Left colon (tissue), 2 donors: ENCODE measurements around the gene TCF12. TPM values are rescaled to one million over a fixed set of nuclear protein-coding genes. Genes with fewer than 3 reads are reported as not detected.
"Not testable (repeated sequence)": the region's sequence is repeated elsewhere in the genome, so short reads cannot be mapped to it uniquely, and the experiment has no call there.

Experiments used
- ATAC-seq: fragments of 200-7000 bp; cut with Tn5 transposase; one replicate; pipeline ENCODE4 v1.9.1; 2020; ENCODE audit warnings: mild to moderate bottlenecking, moderate library complexity
- DNase-seq, 2 donors: peaks; one replicate each; pipeline ENCODE4 v3.0.0-alpha.2; 2020
- intact Hi-C, 2 donors: fragments of 100-400 bp; cut with DNase I in 1 of 2; cut with micrococcal nuclease in 1 of 2; formaldehyde crosslinking; loops; one replicate each; pipeline versions ENCODE4 v1.11.2 to v1.14.0; 2022; cut with DNase I, micrococcal nuclease
- total RNA-seq, 2 donors: library from RNA; stranded (reverse); fragmentation: NEBNext Ultra II Directional; extraction: Animal tissue kit (Norgen Biotek cat#: 25700); gene quantifications; one replicate each; pipeline ENCODE4 v1.2.1, GENCODE V29; 2021
- donor health status: DM: no; HTN: no; CAD: no.
- donor health status: DM: yes; HTN: yes; CAD: no.

Gene TCF12
- total RNA-seq, 2 donors from 2014 or later: 80.5 to 82.8 TPM

DNA sequence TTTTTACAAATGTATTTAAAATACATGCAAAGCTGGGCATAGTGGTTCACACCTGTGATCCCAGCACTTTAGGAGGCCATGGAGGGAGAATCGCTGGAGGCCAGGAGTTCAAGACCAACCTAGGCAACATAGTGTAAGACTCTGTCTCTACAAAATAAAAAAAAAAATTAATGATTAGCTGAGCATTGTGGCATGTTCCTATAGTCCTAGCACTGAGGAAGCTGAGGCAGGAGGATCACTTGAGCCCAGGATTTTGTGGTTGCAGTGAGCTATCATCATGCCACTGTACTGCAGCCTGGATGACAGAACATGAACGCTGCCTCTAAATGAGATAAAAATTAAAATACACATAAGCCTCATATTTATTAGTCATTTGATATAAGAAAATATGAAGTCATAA lies 142.8 kb downstream of the TCF12 start:
- ATAC-seq: no peak
- intact Hi-C loops: no loop called here
- no peak for DNase-seq

- DNase-seq (no peak), ATAC-seq (no peak)
- intact Hi-C loops: no loop called here
Observed at GRCh38 chr15:57061696-57062095, 143.3 kb downstream of the TCF12 start.

DNA sequence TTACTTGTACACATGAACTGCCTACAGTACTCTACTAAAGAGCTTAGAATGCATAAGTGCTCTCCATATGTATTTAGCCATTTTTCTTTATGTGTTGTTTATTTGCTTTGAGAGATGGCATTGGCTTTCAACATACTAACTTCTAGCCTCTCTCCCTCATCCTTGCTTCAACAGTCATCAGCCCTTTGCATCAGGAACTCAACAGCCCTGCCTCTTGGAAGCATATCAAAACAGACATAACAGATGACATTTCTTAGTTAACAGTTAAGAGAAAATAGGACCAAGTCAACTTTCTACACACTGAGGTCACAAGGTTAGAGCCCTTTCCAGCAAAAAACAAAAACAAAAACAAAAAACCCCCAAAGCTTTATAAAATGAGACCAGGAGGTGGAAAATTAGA lies 145.6 kb downstream of the TCF12 start:
- intact Hi-C loops: no loop called here
- ATAC-seq (no peak), DNase-seq (no peak)

DNA sequence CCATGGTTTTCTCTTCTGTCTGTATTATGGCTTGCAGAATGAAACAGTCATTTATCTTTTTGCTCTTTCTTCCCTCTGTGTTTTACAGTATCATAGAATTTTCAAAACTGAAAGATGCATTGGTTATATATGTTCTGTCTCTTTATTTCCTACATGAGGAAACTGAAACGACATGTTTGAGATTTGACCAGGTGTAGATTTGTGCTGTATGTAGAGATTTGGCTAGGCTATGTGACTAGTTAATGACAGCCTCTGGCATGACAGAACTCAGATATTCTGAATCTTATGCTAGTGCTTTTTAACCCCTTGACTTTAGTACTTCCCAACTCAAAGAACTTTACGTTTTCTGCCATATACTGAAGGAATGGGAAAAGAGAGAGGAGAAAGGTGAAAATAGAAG lies 151.0 kb downstream of the TCF12 start:
- intact Hi-C loops: no loop called here
- ATAC-seq (no peak), DNase-seq (no peak)

DNA sequence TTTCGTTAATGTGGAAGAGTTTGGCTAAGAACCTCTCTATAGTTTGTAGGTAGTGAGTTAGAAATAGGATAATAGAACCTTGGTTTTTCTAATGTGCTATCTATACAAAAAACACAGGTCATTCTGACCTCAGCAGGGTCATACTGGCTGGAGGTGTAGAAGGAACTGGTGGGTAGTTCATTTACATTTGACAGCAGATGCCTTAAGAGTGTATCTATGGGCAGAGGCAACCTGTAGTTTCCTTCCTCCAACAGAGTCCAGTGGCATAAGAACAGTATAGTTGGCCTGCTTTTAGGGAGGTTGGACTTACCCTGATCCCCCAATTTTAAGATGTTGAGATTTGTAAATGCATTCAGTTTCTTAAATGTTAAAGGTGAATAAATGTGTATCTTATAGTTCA lies 152.2 kb downstream of the TCF12 start:
- ATAC-seq (no peak), DNase-seq (no peak)
- intact Hi-C loops: no loop called here

DNA sequence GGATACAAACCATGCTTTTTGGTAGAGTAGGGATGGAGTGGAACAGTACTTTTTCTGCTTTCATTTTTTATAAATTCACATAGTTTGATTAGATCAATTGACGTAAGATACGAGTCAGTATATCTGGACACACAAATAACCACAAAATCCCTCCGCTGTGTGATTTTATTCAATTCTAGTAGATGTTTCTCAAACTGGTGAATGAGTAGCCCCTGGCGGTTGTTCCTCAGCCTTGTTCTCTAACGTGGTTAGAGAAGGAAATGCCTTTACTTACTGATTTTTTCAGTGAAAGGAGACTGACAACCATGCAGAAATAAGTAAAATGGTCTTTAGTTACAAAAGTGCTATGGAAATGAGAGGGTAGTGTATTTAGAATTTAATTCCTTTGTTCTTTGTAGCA lies 161.0 kb downstream of the TCF12 start:
- intact Hi-C loops: no loop called here
- DNase-seq: no peak

DNA sequence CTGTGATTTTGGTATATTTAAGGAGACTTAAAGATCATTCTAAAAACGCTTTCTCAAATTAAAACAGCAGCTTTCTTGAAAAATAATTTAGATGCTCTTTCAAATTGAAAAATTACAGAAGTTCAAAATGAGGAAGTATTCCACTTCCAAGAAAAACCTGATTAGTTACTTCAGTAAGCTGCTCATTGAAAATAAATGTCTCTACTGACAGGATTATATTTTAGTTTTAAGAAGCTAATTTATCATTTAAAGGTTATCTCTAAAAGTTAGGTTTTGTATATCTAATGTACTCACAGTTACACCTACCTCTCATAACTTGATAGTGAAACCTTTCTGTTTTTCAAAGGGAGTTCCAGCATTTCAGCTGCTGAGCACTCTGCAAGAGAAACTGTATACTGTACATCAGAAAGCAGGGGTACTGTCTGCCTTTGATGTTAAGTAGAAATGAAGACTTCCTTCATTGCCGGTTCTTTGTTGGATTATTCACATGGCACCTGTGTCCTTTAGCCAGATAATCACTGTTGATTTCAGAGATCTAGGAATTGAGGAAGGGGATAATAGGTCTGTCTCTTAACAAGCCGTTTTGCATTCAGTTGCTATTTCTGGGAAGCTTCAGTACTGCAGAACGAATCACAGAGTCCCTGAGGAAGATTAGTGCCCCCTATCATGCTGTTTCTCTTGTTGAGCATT lies 161.6 kb downstream of the TCF12 start:
- ATAC-seq: no peak
- no peak for DNase-seq
- intact Hi-C loops: no loop called here

More for the DNA sequence above, 161.0 kb downstream of the TCF12 start:
- ATAC-seq: no peak

DNA sequence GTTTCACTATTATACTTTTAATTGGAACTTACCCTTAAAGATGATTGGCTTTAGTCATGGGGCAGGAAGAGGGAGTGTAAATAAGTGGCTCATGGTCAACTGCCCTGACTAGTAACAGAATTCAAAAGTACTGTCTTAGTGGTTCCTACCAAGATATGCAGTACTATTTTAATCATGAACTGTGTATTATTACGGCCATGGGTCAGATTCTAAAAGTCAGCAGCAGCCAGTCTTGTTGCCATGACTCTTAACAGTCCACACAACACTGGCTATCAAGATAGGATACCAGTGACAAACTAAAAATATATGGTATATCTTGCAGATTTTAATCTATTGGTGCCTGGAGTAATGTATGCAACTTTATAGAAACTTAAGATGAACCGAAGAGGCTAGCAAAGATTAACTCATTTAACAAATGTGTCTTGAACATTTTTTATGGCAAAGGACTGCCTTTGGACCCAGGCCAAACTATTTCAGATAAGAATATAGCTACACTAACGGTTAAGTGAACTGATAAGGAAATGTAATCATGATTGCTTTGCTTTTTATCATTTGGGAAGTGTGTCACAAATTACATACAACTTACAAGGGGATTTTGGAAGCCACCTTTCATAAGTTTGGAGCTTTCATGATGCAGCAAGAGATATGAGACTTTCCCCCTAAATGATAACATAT lies 163.7 kb downstream of the TCF12 start:
- ATAC-seq (peak; percentile 85), DNase-seq (peak in 1 of 2 donors; percentile 18)
- intact Hi-C loops: no loop called here

DNA sequence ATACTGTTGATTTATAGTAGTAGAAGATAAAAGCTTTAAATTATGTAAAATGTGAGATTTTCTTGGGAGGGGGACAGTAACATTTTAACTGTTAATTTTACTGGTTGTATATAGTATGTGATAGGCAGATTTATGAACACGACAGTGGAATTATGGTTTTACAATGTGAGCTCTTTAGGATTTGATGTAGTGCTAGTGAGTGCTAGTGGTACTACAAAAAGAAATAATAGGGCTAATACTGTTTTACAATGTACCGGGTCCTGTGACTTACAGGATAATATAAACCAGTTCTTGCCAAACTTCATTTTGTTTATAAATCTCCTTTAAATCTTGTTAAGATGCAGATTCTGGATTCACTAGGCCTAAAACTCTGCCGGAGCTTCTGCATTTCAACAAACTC lies 165.7 kb downstream of the TCF12 start:
- no peak for DNase-seq
- no peak for ATAC-seq
- intact Hi-C loops: no loop called here

DNA sequence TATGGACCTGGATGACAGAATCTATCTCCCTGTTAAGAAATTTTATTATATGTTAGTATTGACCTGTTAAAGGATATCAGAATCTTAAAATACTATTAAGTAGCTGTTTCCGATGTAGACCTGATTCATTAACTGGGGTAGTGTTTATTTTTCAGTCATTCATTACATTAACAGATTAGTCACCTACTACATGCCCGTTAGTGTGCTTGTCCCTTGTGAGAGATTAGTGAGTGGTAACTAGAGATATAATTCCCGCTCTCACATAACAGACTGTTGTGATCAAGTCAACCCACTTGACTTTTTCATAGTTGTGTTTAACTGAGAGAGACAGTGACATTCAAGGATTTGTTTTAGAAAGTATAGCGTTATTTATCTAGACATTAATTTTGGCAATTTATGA lies 166.8 kb downstream of the TCF12 start:
- ATAC-seq: no peak
- no peak for DNase-seq
- intact Hi-C loops: no loop called here

DNA sequence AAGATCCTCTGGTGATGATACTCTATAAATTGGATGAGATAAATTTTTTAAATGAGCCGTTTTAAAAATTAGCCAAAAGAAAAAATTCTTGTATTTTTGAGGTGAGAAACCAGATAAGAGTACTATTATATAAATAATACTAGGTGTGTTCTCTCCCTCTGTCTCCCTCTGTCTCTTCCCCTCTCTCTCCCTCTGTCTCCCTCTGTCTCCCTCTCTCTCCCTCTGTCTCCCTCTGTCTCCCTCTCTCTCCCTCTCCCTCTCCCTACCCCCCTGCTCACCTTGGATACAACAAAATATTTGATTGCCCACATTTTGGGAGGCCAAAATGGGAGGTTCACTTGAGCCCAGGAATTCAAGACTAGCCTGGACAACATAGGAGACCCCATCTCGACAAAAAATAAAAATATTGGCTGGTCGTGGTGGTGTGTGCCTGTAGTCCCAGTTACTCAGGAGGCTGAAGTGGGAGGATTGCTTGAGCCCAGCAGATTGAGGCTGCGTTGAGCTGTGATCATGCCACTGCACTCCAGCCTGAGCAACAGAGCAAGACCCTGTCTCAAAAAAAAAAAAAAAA lies 168.5 kb downstream of the TCF12 start:
- DNase-seq (no peak), ATAC-seq (no peak)
- intact Hi-C loops: no loop called here

DNA sequence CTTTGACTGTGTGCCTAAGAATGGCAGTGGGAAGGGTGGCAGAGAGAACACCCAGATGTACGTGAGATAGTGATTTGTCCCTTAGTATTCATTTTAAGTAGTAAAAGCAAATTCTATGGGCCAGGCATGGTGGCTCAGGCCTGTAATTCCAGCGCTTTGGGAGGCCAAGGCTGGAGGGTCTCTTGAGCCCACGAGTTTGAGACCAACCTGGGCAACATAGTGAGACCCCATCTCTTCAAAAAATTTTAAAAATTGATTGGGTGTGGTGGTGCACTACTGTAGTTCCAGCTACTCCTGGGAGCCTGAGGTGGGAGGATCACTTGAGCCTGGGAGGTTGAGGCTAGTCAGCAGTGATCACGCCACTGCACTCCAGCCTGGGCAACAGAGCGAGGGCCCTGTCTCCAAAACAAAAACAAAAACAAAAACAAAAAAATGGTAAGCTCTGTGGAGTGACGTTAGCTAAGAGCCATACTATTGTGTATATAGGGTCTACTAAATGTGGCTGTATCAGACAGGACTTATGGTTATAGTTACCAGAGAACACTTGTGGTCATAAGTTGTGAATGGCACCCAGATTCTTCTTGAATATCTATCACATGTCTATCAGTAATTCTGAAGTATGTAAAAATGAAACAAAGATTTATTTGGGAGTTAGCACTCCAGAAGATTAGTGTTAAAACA lies 171.5 kb downstream of the TCF12 start:
- ATAC-seq (no peak), DNase-seq (no peak)
- intact Hi-C loops: no loop called here

- no peak for ATAC-seq
- no peak for DNase-seq
- intact Hi-C loops: no loop called here
Observed at GRCh38 chr15:57090496-57090859, 172.0 kb downstream of the TCF12 start.

- intact Hi-C loops: no loop called here
- ATAC-seq: no peak
- DNase-seq: no peak
Observed at GRCh38 chr15:57091636-57092035, 173.2 kb downstream of the TCF12 start.

GRCh38 chr15:57092252-57092651 lies 173.8 kb downstream of the TCF12 start:
- DNase-seq (no peak), ATAC-seq (no peak)
- intact Hi-C loops: no loop called here

- no peak for ATAC-seq
- intact Hi-C loops: no loop called here
- DNase-seq: no peak
Observed at GRCh38 chr15:57094321-57095257, 176.1 kb downstream of the TCF12 start.

DNA sequence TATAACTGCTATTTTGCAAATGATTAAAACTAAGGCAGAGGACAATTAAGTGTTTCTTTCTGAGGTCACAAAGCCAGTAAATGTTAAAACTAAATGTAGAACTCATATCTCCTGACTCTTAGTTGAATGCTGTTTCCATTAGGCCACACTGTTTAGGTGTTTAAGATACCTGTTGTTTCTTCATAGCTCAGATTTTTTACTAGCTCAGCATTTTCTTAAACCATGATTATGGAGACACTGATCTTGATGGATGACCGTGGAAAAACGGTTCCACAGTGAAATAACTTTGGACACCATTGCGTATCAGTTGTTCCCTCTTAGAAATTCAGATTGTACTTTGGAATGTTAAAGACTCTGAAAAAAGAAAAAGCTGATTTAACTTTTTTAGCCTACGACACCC lies 177.5 kb downstream of the TCF12 start:
- ATAC-seq (no peak), DNase-seq (no peak)
- intact Hi-C loops: no loop called here

DNA sequence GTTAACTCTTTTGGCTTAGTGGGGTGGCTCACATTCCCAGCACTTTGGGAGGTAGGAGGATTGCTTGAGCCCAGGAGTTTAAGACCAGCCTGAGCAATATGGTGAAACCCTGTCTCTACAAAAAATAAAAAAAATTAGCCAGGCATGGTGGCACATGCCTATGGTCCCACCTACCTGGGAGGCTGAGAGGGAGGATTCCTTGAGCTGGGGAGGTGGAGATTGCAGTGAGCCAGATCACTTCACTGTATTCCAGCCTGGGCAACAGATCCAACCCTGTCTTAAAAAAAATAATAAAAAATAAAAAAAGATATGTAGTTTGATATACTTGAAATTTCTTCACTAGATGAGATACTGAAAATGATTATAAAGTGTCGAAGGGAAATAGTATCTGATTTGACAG lies 178.8 kb downstream of the TCF12 start:
- no peak for DNase-seq
- ATAC-seq: no peak
- intact Hi-C loops: no loop called here

DNA sequence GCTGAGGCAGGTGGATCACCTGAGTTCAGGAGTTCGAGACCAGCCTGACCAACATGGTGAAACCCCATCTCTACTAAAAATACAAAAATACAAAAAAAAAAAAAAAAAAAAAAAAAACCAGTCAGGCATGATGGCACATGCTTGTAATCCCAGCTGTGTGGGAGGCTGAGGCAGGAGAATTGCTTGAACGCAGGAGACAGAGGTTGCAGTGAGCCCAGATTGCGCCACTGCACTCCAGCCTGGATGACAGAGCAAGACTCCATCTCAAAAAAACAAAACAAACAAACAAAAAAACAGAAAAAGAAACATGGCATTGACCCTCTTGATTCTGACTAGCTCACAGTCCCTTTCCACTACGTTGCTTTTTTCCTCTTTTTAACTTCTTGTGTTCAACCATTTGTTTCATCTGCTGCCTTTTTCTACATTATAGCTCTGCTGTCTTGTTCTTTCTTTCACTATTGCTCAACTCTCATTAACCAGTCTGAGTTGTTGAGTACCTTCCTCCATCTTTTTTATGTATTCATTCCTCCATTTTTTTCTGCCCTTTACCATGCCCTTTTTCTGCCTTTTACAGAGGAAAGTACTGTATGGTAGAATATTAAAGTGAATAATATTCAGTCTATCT lies 179.6 kb downstream of the TCF12 start:
- DNase-seq, ATAC-seq, intact Hi-C loops: not testable (repeated sequence)
